IPS-18c (cell line): Measurements from ENCODE around the gene DAP3.
A peak's percentile ranks its signal among the peaks of the same experiment; 100 is the strongest.
"Not testable (repeated sequence)": the region's sequence is repeated elsewhere in the genome, so short reads cannot be mapped to it uniquely, and the experiment has no call there.

ENCODE experiments used
- H3K4me3 ChIP-seq: 2 replicates; pipeline ENCODE4 v1.7.0; 2013; ENCODE audit warnings: low read depth, mild to moderate bottlenecking, low read length, moderate library complexity; ENCODE audit not compliant: insufficient read depth
- H3K9me3 ChIP-seq: one replicate; pipeline ENCODE4 v1.6.1; 2013; ENCODE audit warnings: mild to moderate bottlenecking, low read length, moderate library complexity; ENCODE audit not compliant: control insufficient read depth, insufficient read depth

DAP3 gene

DNA sequence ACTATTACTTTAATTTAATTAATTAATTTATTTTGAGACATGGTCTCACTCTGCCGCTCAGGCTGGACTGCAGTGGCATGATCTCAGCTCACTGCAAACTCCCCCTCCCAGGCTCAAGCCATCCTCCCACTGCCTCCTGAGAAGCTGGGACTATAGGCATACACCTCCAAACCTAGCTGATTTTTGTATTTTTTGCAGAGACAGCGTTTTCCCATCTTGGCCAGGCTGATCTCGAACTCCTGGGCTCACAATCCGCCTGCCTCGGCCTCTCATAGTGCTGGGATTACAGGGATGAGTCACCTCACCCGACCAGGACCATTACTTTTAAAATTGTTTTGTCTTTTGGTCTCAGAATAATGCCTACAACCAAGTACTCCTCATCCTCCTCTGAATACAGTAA is 15.9 kb upstream of the DAP3 start:
- H3K4me3 ChIP-seq, result no peak overlapping the region

GRCh38 chr1:155678027-155678426 is 10.9 kb upstream of the DAP3 start:
- Histone ChIP-seq H3K4me3 (no peak overlapping the region), H3K9me3 (no peaks in the 10 kb centered on the region)

More for the DNA sequence above, 15.9 kb upstream of the DAP3 start:
- no peaks in the 10 kb centered on the region for H3K9me3 ChIP-seq

GRCh38 chr1:155678992-155679391 is 9.9 kb upstream of the DAP3 start:
- not testable (repeated sequence) for H3K9me3 ChIP-seq, H3K4me3 ChIP-seq

DNA sequence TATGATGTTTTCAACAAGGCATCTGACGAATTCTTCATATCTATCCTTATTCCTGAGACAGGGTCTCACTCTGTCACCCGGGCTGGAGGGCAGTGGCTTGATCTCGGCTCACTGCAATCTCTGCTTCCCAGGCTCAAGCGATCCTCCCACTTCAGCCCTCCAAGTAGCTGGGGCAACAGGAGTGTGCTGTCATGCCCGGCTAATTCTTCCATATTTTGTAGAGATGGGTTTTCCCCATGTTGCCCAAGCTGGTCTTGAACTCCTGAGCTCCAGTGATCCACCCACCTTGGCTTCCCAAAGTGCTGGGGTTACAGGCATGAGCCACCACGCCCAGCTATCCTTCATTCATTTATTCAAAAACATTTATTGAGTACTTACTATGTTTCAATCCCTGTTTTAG is 8.4 kb upstream of the DAP3 start:
- no peak overlapping the region for H3K4me3 ChIP-seq
- no peaks in the 10 kb centered on the region for H3K9me3 ChIP-seq

- Histone ChIP-seq H3K4me3 (no peak overlapping the region), H3K9me3 (no peaks in the 10 kb centered on the region)
These were observed 7.1 kb upstream of the DAP3 start for GRCh38 chr1:155681776-155682175.

DNA sequence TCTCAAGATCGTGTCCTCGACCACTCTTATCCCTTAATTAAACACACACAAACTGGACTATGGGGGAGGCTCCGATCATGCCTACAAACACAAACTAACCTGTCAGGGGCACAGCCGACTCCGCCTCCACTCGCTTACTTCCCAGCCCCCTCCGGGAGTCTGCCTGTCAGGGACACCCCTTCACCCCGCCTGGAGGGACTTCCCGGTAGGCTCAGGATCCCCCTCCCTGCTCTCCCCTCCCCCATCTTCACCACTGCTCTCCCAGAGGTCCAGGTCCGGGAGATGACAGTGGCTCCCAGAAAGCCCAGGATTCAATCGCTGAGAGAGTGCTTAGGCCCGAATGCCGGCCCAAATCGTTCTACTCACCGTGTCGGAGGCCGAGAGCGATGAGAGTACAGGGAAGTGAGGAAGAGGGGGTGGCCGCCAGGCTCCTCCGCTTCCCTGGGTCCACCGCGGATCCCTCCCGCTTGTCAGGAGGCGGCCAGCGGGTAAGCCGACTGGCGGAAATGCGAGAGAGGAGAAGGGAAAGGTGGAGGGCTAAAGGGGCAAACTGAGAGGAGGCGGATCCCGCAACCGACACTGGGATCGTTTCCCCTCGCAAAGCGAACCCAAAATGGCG is 1.1 kb upstream of the DAP3 start:
- H3K9me3 ChIP-seq, result not testable (repeated sequence)
- peak overlapping the region; percentile 98 for H3K4me3 ChIP-seq

DNA sequence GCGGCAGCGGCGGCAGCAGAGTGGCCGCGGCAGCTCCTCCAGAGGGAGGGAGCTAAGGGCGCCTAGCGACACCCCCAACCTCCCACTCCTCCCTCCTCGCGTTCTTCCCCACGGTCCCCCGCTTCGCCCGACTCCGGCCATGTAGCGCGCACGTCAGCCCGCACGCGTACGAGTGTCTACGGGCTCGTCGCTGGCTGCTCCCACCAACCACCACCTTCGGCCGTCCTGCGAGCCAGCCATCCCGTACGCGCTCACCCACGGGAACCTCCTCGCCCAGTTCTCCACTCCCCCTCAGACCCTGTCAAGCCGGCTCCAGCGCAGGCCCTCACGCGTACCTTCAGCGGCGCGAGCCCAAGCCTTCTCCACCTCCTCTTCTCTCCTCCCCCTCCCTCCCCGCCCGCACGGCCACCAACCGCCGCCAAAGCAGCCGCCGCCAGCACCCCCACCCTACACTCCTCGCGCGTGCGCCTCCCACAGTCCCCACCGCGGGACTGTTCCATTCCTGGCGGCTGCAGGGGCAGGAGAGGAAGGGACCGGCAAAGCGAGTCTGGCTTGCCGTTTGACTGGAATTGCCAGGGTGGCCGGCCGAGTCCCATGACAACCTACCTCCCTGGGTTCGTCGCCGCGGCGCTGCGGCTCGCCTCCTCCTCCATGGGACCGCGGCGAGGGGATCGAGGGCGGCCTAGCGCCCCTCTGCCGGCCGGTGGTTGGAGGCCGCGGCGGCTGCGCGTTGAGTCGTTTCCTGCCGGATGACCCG is 389 bp upstream of the DAP3 start, which contains the start of gene YY1AP1:
Gene YY1AP1, minus strand, starts transcription at position 451 of the 757 bp plus-strand sequence. CDS start 8,338 bp downstream, outside the sequence.
- Histone ChIP-seq H3K4me3 (peak within 1 kb of the TSS; percentile 98), H3K9me3 (no peaks in the 10 kb centered on the region)

GRCh38 chr1:155691992-155692528 is 3.2 kb downstream of the DAP3 start:
- Histone ChIP-seq H3K9me3 (peaks cover 3% of the 10 kb centered on the region), H3K4me3 (no peak overlapping the region)

DNA sequence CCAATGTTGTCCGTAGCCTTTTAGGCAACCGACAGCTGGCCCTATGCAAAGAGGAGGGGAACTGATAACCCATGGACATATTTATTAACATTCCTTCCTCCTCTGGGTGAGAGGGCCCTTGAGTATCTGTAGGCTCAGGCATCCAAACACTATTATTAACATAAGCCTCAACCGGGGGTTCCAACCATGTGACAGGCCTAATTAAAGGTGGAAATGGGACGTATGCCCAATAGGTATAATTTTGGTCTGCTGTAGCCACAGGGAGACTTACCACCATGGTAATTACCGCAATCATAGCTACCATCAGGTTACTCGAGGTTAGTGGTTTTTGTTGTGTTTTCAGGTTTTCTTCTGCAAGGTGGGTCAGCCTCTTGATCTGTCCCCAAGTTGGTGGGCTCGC is 5.3 kb downstream of the DAP3 start:
- H3K4me3 ChIP-seq, result no peak overlapping the region
- H3K9me3 ChIP-seq, result peaks cover 6% of the 10 kb centered on the region

DNA sequence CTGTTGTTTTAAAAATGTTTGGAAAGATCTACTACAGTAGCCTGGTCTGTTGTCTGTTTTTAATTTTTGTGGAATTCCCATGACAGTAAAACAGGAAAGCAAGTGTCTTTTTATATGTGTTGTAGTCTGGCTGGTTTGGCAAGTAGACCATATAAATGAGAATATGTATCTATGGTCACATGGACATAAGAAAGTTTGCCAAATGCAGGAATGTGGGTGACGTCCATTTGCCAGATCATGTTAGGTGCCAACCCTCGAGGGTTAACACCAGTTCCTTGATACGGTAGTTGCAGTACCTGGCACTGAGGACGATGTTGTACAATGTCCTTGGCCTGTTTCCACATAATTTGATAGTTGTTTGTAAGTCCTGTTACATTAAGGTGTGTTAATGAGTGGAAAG is 6.2 kb downstream of the DAP3 start:
- H3K9me3 ChIP-seq, result peaks cover 9% of the 10 kb centered on the region
- H3K4me3 ChIP-seq, result no peak overlapping the region

GRCh38 chr1:155695608-155696007 is 6.7 kb downstream of the DAP3 start:
- H3K9me3 ChIP-seq, result peaks cover 9% of the 10 kb centered on the region
- no peak overlapping the region for H3K4me3 ChIP-seq

GRCh38 chr1:155696524-155696923 is 7.6 kb downstream of the DAP3 start:
- H3K4me3 ChIP-seq, result no peak overlapping the region
- peaks cover 9% of the 10 kb centered on the region for H3K9me3 ChIP-seq

GRCh38 chr1:155697046-155697445 is 8.2 kb downstream of the DAP3 start:
- Histone ChIP-seq H3K4me3 (no peak overlapping the region), H3K9me3 (peaks cover 9% of the 10 kb centered on the region)

DNA sequence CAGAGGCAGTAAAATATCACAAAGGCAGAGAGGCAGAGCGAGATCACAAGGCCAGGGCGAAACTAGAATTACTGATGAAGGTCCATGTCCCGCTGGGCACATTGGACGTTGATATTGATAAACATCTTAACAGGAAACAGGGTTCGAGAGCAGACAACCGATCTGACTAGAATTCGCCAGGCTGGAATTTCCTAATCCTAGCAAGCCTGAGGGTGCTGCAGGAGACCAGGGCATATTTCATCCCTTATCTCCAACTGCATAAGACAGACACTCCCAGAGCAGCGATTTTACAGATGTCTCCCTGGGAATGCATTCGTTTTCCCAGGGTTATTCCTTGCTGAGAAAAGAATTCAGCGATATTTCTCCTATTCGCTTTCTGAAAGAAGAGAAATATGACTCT is 8.7 kb downstream of the DAP3 start:
- not testable (repeated sequence) for H3K9me3 ChIP-seq

DNA sequence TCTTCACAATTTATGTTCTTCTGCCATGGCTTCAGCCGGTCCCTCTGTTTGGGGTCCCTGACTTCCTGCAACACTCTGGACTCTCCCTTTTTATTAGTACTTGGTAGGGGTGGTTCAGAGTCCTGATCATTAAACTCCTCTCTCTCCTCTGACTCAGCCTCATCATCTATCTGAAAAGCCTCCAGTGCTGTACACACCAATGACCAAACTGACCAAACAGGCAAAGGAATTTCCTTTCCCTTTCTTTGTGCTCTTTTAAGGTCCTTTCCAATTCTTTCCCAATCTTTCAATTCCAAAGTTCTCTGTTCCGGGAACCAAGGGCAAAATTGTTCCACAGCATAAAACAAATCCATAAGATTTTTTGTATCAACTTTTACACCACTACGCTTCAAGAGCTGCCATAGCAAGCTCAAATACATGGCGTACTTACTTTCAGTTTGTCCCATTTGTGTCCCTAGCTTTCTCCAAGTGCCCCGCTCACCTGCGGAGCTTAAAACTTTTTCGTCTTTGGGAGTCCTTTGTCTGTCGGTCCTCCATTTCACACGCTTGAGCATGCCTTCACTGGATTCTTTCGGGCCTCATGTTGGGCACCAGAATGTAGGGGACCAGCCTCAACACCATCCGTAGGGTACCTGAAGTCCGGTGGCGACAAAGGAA is 9.6 kb downstream of the DAP3 start:
- peaks cover 9% of the 10 kb centered on the region for H3K9me3 ChIP-seq
- H3K4me3 ChIP-seq, result no peak overlapping the region

More for the DNA sequence above, 8.7 kb downstream of the DAP3 start:
- H3K4me3 ChIP-seq, result not testable (repeated sequence)

DNA sequence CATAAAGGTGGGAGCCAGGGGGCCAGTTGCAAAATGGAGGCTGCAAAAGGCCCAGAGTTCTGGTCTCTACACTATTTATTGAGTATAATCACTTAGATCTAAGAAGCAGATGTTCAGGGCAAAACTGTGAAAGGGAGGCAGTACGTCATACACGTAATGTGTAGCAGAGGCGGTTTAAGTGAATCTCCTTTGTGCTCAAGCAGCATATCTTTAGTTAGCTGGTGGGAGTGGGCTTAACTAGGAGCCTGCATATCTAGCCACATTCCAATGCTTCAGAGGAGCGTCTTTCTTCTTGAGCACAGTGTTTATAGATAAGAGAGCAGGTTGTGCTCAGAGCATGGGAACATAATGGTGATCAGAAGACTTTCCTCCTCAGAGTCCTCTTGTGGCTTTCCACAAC is 10.2 kb downstream of the DAP3 start:
- H3K4me3 ChIP-seq, H3K9me3 ChIP-seq: not testable (repeated sequence)

GRCh38 chr1:155701675-155702074 is 12.8 kb downstream of the DAP3 start:
- H3K4me3 ChIP-seq, H3K9me3 ChIP-seq: not testable (repeated sequence)

- Histone ChIP-seq H3K9me3 (peaks cover 5% of the 10 kb centered on the region), H3K4me3 (no peak overlapping the region)
These were observed 14.3 kb downstream of the DAP3 start for GRCh38 chr1:155703216-155703615.
